Forelimb muscle (tissue), 1 donor: ENCODE results near the gene PRSS27. TPM values are rescaled to one million over a fixed set of nuclear protein-coding genes. Genes with fewer than 3 reads are reported as not detected.

ENCODE experiments used
- DNase-seq: peaks from one replicate; pipeline ENCODE4 v3.0.0-alpha.2; 2013; ENCODE audit warnings: low read depth
- polyA plus RNA-seq: library from polyadenylated mRNA; unstranded; fragments of 120-200 nt; gene quantifications from one replicate; pipeline ENCODE4 v1.2.1, GENCODE V29; 2013; ENCODE audit not compliant: insufficient read length

Gene PRSS27
- polyA plus RNA-seq, 1 donor = 1.4 TPM

DNA sequence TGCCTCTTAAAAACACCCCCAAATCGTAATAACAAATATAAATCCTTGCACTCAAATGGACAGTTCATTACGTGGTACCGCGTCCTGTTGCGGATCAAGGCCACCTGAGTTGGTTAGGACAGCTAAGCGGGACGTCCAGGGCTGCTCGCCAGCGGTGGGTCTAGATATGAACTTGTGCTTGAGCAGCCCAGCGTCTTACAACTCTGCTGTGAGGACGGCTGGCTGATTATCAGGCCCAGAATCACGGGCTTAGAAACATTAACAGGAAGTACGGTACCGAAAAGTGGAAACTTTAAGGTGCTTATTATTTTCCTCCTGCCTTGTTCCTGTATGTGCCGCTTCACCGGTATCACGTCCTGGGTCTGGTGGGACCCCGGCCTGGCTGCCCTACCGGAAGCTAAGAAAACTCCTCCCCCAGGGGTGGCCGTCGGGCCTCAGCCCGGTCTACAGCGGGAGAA lies 31.6 kb upstream of the PRSS27 start:
- no peak for DNase-seq

DNA sequence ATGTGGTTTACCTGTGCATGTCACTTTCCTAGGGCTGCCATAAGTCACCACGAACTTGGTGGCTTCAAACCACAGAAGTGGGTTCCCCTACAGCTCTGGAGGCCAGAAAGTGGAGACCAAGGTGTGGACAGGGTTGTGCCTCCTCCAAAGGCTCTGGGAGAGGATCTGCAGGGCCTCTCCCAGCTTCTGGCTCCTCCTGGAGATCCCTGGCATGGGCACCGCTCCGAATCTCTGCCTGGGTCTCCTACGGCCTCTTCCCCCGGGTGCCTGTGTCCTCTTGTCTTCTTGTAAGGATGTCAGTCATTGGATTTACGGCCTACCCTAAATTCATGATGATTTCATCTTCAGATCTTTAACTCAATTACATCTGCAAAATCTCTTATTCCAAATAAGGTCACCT lies 29.9 kb upstream of the PRSS27 start:
- no peak for DNase-seq

DNA sequence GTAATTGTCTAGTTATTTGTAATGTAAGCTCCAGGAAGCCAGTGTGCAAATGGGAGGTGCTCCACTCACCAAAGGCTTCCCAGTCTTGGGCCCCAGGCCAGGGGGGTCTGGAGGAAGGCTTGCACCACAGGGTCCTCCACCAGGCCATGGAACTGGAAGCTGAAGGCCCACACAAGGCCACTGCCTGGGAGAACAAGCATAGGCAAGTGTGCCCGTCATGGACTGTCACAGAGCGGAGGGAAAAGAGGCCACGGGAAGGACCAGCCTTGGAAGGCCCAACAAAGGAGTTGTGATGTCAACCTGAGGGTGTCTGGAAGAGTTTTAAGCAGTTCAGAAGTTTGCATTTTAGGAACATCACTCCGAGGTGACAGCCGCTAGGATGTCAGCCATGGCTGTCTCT lies 29.5 kb upstream of the PRSS27 start:
- DNase-seq = no peak

GRCh38 chr16:2748757-2749455 lies 28.9 kb upstream of the PRSS27 start:
- DNase-seq = no peak

DNA sequence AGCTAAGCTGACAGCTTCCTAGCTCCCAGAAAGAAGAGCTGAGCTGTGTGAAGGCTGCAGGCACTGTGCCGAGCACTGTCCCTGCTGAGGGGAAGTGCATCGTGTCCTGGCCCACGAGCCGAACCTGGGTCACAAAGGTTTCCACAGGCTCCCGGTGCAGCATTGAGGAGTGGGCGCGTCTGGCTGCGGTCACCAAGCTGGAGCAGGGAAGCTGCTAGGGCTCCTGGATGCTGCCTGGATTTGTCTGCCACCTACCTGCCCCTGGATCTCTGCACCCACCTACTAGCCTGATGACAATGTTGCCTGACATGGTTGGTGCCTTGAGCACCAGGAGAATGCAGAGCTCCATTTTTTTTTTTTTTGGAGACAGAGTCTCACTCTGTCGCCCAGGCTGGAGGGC lies 25.9 kb upstream of the PRSS27 start:
- no peak for DNase-seq

GRCh38 chr16:2745116-2745890 lies 25.3 kb upstream of the PRSS27 start:
- no peak for DNase-seq

DNA sequence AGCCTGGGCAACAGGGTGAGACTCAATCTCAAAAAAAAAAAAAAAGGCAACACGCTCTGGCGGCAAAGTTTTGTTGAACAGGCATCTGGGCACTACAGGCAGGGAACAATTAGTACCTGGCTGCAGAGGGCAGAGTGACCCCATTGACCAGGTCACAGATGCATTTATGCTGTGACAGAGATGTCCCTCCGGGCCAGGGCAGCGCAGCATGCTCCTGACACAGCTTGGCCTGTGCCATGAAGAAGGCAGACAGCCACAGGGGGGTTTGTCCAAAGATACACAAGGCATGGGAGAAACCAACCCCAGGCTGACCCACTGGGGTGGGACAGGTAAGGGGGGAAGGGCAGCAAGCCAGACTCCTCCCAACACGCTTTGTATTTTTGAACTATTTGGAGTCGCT lies 24.7 kb upstream of the PRSS27 start:
- no peak for DNase-seq

DNA sequence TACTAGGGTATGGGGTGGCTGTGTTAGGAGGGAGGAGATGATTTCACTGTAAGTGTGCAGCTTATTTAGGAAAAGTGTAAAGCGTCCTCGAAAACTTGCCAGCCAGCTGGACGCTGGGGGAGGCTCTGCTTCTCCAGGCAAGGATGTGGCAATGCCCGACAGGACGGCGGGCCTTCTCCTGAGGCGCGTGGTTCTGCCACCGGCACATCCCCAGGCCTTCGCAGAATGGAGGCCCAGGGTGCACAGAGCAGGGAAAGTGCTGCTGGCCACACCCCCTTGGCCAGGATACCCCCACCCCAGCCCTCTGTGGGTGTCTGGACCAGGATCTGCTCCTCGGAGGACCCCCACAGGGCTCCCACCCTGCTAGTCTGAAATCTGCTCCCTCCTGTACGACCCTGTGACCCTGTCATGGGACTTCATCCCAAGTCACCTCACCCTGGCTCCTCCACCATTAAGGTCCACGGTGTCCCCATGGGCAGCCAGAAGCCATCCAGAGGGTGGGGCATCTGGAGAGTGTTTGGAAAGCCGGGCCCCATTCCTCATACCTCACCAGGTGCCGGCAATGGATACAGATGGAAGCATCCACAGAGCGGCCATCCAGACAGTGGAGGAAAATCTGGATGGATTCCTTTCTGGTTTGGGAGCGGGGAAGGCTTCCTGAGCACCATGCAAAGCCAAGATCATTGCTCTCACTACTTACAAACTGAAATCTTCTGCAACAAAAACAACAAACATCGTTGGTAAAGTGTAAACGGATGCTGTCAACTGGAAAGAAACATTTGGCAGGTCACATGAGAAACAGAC lies 23.2 kb upstream of the PRSS27 start:
- DNase-seq = no peak

- DNase-seq = no peak
Measured at GRCh38 chr16:2742323-2743006, 22.4 kb upstream of the PRSS27 start.

- no peak for DNase-seq
Measured at GRCh38 chr16:2741168-2741567, 21.1 kb upstream of the PRSS27 start.

- no peak for DNase-seq
Measured at GRCh38 chr16:2740476-2740875, 20.5 kb upstream of the PRSS27 start.

GRCh38 chr16:2739625-2740430 lies 19.8 kb upstream of the PRSS27 start:
- DNase-seq = no peak

DNA sequence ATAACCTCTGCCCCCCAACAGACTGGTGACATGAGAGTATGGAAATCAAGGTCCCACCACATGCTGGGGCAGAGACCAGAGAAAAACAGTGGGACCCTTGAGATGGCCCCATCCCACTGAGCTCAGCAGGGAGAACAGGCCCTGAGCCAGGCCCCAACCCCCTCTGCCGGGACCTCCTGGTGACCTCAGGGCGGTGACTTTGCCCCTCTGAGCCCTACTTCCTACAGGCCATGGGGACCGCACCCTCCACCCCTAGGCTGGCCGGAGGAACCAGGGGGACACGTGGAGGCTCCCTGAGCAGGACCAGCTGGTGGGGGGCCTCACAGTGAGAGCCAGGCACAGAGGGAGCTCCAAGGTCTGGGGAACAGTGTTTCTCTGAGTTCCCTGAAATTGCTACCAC lies 18.6 kb upstream of the PRSS27 start:
- no peak for DNase-seq

DNA sequence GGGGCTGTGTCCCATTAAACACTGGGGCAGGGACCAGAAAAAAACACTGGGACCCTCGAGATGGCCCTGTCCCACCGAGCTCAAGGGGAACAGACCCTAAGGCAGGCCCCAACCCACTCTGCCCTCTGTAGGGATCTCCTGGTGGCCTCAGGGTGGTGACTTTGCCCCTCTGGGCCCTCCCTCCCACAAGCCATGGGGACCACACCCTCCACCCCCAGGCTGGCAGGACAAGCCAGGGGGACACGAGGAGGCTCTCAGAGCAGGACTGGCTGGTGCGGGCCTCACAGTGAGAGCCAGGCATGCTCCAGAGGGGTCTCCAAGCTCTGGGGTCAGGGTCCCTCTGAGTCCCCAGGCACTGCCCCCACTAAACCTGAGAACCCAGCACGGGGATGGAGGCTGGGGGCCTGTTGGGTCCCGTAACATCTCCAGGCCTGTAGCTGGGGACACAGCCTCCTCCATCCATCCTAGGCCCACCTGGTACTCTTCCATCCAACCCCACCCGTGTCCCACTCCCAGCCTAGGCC lies 17.9 kb upstream of the PRSS27 start:
- DNase-seq = no peak

DNA sequence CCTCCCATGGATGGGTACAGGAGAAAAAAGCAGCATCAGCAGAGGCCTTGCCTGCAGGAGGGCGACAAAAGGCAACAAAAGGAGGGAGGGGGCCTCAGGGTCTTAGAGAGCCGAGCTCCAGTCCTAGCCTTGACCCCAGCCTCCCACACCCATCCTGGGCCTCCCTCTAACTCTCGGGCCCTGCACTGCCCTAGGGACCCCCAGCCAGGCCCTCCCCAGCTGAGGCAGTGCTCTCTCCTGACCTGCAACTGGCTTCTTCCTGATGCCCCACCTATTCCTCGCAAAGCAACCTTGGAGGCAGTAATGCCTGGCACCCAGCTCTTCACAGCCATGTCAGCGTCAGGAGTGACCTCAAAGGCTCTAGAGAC lies 17.2 kb upstream of the PRSS27 start:
- DNase-seq = no peak

- DNase-seq = no peak
Measured at GRCh38 chr16:2736476-2737237, 16.6 kb upstream of the PRSS27 start.

DNA sequence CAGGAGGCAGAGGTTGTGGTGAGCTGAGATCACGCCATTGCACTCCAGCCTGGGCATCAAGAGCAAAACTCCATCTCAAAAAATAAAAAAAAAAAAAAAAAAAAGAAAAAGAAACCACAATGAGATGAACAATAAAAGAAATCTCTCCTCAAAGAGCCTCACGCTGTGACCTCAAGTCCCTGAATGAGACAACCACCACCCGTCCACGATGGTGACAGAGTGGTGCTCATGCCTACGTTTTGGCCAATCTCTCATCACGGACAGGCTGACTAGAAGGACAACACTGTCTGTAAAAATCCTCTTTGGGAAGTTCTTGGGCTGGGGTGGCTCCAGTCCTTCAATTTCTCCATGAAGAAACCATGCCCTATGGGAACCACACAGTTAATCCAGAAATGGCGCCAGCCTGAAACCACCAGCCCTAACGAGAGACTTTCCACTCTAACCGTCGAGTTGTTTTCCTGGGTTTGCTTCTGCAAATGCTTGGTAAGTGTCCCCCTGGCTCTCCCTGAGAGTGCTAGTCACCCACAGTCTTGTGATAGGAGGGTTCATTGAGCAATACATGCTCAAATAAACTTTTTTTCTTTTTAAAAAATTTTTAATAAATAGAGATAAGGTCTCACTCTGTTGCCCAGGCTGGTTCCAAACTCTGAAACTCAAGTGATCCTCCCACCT lies 15.0 kb upstream of the PRSS27 start:
- DNase-seq = no peak

DNA sequence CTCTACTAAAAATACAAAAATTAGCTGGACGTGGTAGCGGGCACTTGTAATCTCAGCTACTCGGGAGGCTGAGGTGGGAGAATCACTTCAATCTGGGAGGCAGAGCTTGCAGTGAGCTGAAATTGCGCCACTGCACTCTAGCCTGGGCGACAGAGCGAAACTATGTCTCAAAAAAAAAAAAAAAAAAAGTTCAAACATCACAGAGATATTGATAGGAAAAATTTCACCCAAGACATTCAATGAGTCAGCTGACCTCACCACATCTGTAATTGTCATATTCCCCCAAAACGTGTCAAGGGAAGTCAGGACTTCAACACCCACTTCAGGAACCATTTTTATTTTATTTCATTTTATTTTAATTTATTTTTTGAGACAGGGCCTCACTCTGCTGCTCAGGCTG lies 8.0 kb upstream of the PRSS27 start:
- DNase-seq = no peak

- no peak for DNase-seq
Measured at GRCh38 chr16:2726923-2727322, 6.9 kb upstream of the PRSS27 start.
